Suppressor macrophage (primary cell): ENCODE data around the gene GNG7.
"Not testable (repeated sequence)": the region's sequence is repeated elsewhere in the genome, so short reads cannot be mapped to it uniquely, and the experiment has no call there.

ENCODE experiments used
- DNase-seq, 4 experiments: peaks; one replicate each; pipeline ENCODE4 v3.0.0-alpha.2; 2020 to 2022

GNG7 gene

GRCh38 chr19:2507109-2507508 lies 195.4 kb downstream of the GNG7 start:
- peak; percentile 52 to 73 (median 59) for DNase-seq

GRCh38 chr19:2506656-2507055 lies 195.8 kb downstream of the GNG7 start:
- DNase-seq: not testable (repeated sequence)

GRCh38 chr19:2503521-2504109 lies 198.9 kb downstream of the GNG7 start:
- DNase-seq: peak; percentile 68 to 86 (median 76)

- DNase-seq: no peak
Observed at GRCh38 chr19:2500841-2501261, 201.6 kb downstream of the GNG7 start.

- DNase-seq: no peak
Observed at GRCh38 chr19:2500156-2500555, 202.3 kb downstream of the GNG7 start.

GRCh38 chr19:2497186-2497585 lies 205.3 kb downstream of the GNG7 start:
- DNase-seq: no peak

- peak in 2 of 4 experiments; percentile 22 to 35 for DNase-seq
Observed at GRCh38 chr19:2495651-2496316, 206.7 kb downstream of the GNG7 start.

GRCh38 chr19:2495130-2495641 lies 207.3 kb downstream of the GNG7 start:
- peak; percentile 71 to 82 (median 79) for DNase-seq

GRCh38 chr19:2494447-2495129 lies 207.9 kb downstream of the GNG7 start:
- DNase-seq: peak; percentile 90 to 93 (median 90)

- DNase-seq: peak in 2 of 4 experiments; percentile 38
Observed at GRCh38 chr19:2494084-2494446, 208.4 kb downstream of the GNG7 start.

GRCh38 chr19:2493448-2493847 lies 209.0 kb downstream of the GNG7 start:
- DNase-seq: not testable (repeated sequence)

- DNase-seq: no peak
Observed at GRCh38 chr19:2492870-2493269, 209.6 kb downstream of the GNG7 start.

- no peak for DNase-seq
Observed at GRCh38 chr19:2491130-2491801, 211.2 kb downstream of the GNG7 start.

- DNase-seq: no peak
Observed at GRCh38 chr19:2490659-2491058, 211.8 kb downstream of the GNG7 start.

GRCh38 chr19:2488942-2489731 lies 213.4 kb downstream of the GNG7 start:
- DNase-seq: peak; percentile 69 to 88 (median 80)

GRCh38 chr19:2488405-2488941 lies 214.0 kb downstream of the GNG7 start:
- peak in 3 of 4 experiments; percentile 38 to 42 (median 40) for DNase-seq

GRCh38 chr19:2487842-2488241 lies 214.7 kb downstream of the GNG7 start:
- peak; percentile 59 to 78 (median 76) for DNase-seq

- DNase-seq: no peak
Observed at GRCh38 chr19:2487090-2487489, 215.4 kb downstream of the GNG7 start.

GRCh38 chr19:2485428-2485827 lies 217.1 kb downstream of the GNG7 start:
- DNase-seq: no peak

GRCh38 chr19:2484178-2484937 lies 218.1 kb downstream of the GNG7 start:
- no peak for DNase-seq
